ENCODE results near the gene ASPG. TPM values are rescaled to one million over a fixed set of nuclear protein-coding genes. Genes with fewer than 3 reads are reported as not detected.

The ASPG gene
- total RNA-seq, 2 experiments from 2014 or later, result not detected

DNA sequence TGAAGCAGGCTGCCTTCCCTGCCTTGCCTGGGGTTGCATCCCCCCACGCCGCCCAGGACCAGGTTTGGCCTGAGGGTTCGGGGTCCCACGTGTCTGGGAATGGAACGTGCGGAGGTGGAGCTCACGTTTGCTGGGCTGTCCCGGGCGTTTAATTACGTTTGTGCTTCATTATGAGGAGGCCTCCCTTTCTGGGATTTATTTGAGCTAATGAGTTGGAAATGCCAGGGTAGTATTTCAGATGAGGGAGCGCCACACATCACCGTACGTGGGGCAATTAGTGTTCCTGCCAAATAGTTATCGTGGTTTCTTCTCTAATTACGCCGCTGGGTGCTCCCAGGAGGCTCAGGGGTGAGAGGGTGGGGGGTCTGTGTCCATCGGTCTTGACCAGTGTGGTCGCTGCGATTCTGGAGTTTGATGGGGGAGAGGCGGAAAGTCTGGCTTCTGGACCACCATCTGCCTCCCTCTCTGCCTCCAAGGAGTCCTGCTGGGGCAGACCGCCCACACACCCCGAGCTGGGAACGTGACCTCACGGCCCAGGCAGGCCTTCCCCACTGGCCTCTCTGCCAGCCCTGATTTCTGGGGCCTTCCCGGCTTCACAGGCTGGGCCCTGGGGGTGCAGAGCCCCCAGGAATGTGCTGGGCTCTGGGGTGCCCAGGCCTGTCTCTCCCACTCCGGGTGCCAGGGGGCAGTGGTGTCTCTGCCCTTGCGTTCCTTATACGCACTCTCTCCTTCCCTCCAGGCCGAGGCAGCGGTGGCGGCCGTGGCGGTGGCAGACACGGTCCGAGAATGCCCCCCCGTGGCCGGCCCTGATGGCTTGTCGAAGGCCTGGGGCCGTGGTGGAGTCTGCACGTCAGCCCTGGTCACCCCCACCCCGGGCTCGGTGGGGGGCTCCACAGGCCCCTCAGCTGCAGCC lies 71.8 kb downstream of the ASPG start:
- Mint-ChIP-seq H3K4me1 (no peaks in the 10 kb centered on the region), H3K4me3 (no peak overlapping the region), H3K9me3 (no peaks in the 10 kb centered on the region), H3K36me3 (no peaks in the 10 kb centered on the region), H3K27me3 (no peaks in the 10 kb centered on the region), H3K27ac (no peak overlapping the region)
- ATAC-seq (ENCODE audit: low read depth), result no peak
- POLR2A ChIA-PET, result no interaction called here
- no peak for DNase-seq

DNA sequence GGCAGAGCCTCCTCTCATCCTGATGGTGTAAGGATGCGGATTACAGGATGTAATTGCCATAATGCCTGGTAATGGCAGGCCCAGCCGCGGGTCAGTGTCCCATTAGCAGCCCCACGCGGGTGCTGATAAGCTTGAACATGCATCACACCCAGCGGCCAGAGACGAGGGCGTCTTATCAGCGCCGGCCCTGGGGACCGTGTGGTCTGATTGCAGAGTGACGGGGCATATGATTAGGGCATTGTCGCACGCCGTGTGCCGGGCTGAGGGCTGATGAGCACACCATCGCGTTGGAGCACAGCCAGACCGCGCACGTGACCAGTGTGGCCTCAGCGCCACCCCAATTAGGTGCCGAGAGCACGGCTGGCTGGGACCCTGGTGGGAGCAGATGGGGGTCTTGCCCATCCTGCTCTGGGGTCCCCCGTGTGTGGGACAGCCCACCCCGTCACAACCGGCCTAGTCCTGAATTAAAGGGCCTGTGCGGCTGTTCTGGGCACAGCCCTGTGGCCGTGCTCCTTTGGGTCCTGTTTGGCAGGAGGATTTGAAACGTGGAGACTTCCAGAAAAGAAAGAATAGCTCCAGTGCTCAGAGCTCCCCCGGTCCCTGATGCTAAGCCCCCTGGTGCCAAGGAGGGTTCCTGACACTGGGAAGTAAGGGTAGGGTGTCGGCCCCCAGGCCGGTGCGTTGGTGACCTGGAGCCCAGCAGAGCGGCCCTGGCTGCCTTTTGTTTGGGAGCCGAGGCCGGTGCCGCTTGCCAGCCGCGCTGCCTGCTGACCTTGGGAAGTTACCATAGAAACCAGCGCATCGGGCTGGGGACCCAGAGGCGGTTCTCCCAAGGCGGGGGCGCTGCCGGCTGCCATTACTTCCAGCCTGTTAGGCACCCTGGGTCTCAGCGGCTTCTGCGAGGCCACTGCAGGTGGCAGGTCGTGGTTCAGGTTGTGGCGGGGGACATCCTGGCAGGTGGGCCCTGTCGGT lies 73.6 kb downstream of the ASPG start:
- Mint-ChIP-seq H3K27ac (no peak overlapping the region), H3K27me3 (no peaks in the 10 kb centered on the region), H3K36me3 (no peaks in the 10 kb centered on the region), H3K9me3 (no peaks in the 10 kb centered on the region), H3K4me1 (no peaks in the 10 kb centered on the region), H3K4me3 (no peak overlapping the region)
- POLR2A ChIA-PET, result no interaction called here
- ATAC-seq (ENCODE audit: low read depth) (no peak), DNase-seq (no peak)

DNA sequence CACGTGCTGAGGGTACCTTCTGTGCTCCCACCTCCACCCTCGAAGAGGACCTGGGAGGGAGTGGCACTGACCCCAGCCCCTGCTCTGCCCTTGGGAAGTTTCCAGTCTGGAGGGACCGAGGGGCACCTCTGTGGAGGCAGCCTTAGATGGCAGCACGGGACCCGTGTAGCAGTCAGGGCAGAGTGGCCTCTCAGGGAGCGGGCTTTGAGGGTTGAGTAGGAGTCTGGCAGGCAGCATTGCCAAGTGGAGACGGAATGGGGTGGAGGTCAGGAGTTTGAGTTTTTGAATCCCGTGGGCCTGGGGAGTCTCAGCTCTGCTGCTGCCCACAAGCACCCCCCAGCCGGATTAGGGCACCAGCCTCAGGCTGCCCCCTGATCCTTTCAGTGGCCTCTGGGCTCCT lies 74.5 kb downstream of the ASPG start:
- POLR2A ChIA-PET, result no interaction called here
- Mint-ChIP-seq H3K27me3 (no peaks in the 10 kb centered on the region), H3K4me1 (no peaks in the 10 kb centered on the region), H3K27ac (no peak overlapping the region), H3K36me3 (no peaks in the 10 kb centered on the region), H3K9me3 (no peaks in the 10 kb centered on the region), H3K4me3 (no peak overlapping the region)
- ATAC-seq (ENCODE audit: low read depth), result no peak
- no peak for DNase-seq

DNA sequence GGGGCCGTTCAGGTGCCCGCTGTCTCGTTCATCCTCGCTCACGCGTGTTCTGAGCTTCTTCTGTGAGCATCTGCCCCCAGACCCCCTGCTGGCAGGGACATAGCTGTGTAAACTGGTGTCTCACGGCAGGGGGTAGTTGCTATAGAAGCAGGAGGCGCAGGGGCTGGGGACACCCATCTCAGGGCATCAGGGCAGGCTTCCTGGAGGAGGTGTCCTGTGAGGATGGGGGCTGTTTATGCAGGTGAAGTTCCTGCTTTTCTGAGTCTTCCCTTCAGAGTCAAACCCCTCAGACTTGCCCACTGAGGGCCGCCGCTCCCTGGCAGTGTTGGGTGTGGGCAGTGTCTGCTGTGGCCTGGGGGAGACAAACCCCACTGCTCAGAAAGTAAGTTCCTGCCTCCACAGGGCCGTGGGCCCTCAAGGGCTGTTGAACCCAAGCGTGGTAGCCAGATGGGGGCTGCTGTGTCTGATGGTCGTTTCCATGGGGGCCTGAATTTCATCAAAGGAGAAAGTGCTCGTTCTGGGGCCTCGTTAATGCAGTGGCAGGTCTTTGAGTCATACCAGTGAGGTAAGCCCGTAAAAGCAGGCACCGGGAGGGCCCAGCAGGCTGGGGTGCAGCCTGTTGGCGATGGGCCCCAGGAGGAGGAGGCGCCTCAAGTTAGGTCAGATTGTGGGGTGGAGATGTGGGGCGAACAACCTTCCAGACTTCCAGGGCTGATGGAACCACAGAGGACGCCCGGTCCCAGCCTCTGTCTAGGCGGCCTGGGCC lies 76.3 kb downstream of the ASPG start:
- ATAC-seq (ENCODE audit: low read depth) (no peak), DNase-seq (no peak)
- H3K27me3 Mint-ChIP-seq, result no peaks in the 10 kb centered on the region
- POLR2A ChIA-PET, result no interaction called here
- no peaks in the 10 kb centered on the region for H3K9me3 Mint-ChIP-seq
- no peaks in the 10 kb centered on the region for H3K4me1 Mint-ChIP-seq
- H3K4me3 Mint-ChIP-seq, result no peak overlapping the region
- H3K27ac Mint-ChIP-seq, result no peak overlapping the region
- no peaks in the 10 kb centered on the region for H3K36me3 Mint-ChIP-seq

DNA sequence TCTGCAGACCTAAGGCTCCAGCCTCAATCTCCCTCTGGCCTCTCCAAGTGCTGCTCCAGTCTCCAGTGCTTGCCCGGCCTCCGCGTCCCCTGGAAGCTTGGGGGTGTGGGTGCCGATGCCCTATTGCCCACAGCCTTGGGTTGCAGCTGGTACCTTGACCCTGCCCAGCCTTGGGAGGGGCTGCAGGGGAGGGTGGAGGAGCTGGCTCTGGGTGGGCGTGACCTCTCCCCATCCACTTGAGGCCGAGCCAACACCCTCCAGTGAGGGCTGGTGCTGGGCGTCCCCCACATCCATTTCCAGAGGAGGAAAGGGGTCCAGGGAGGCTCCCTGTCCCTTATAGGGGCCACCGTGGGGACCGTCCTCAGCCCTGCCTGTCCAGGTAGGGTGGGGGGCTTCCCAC lies 77.0 kb downstream of the ASPG start:
- Mint-ChIP-seq H3K9me3 (no peaks in the 10 kb centered on the region), H3K27ac (no peak overlapping the region), H3K36me3 (no peaks in the 10 kb centered on the region), H3K4me3 (no peak overlapping the region), H3K4me1 (no peaks in the 10 kb centered on the region), H3K27me3 (no peaks in the 10 kb centered on the region)
- ATAC-seq (ENCODE audit: low read depth), result no peak
- POLR2A ChIA-PET, result no interaction called here
- DNase-seq, result no peak

DNA sequence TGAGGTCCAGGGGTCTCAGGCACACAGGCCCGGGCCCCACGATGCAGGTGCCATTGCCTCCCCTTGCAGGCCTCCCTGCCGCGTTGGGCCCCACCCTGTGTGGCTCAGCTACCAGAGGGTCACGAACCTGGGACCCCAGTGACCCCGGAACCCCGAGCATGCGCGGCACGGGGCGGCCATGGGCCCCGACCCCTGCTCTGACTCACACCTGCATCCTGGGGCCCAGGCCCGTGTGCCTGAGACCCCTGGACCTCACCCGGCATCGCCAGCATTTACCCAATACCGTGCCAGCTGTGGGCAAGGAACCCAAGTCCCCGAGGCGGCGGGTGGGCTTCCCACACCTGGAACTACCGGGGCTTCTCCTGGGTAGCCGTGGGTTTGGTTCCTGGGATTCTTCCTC lies 78.0 kb downstream of the ASPG start:
- no peaks in the 10 kb centered on the region for H3K4me1 Mint-ChIP-seq
- no peak for ATAC-seq (ENCODE audit: low read depth)

DNA sequence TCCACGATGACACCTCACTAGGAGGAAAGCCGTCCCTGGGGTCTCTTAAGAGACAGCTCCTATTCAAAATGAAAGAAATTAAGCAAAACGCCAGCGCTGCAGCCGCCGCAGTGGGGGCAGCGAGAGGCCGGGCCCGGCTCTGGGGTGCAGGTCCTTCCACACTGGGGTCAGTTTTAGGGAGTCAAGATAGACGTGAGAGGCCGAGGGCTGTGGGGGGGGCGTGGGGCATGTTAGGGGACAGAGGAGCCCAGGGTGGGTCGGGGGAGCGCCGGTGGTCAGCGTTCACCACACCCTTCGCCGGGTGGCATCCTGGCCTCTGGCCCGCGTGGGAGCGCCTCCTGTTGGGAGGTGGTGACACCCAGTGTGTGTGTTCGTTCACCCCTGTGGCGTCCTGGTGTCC lies 78.5 kb downstream of the ASPG start:
- POLR2A ChIA-PET, result no interaction called here

More for the DNA sequence above, 78.0 kb downstream of the ASPG start:
- no peaks in the 10 kb centered on the region for H3K36me3 Mint-ChIP-seq
- no peak for DNase-seq
- no peak overlapping the region for H3K4me3 Mint-ChIP-seq
- POLR2A ChIA-PET, result no interaction called here
- no peak overlapping the region for H3K27ac Mint-ChIP-seq
- no peaks in the 10 kb centered on the region for H3K9me3 Mint-ChIP-seq
- no peaks in the 10 kb centered on the region for H3K27me3 Mint-ChIP-seq

DNA sequence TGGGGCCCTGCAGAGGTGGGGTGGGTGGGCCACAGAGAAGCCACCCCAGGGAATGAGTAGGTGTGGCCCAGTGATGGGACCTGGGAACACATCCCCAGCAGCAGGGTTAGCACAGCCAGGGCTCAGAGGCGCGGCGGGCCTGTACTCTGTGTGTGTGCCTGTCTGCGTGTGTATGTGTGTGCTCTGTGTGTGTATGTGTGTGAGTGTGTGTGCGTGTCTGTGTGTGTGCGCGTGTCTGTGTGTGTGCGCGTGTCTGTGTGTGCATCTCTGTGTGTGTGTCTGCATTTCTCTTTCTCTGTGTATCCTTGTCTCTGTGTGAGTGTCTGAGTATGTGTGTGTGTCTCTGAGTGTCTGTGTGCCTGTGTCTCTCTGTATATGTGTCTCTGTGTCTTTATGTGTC lies 79.0 kb downstream of the ASPG start:
- POLR2A ChIA-PET, result no interaction called here
- Mint-ChIP-seq H3K36me3 (no peaks in the 10 kb centered on the region), H3K27ac (no peak overlapping the region), H3K9me3 (no peaks in the 10 kb centered on the region), H3K4me3 (no peak overlapping the region), H3K4me1 (no peaks in the 10 kb centered on the region), H3K27me3 (no peaks in the 10 kb centered on the region)
- no peak for DNase-seq
- no peak for ATAC-seq (ENCODE audit: low read depth)

More for the DNA sequence above, 78.5 kb downstream of the ASPG start:
- no peak for ATAC-seq (ENCODE audit: low read depth)
- Mint-ChIP-seq H3K9me3 (no peaks in the 10 kb centered on the region), H3K36me3 (no peaks in the 10 kb centered on the region), H3K4me3 (no peak overlapping the region), H3K27ac (no peak overlapping the region), H3K4me1 (no peaks in the 10 kb centered on the region), H3K27me3 (no peaks in the 10 kb centered on the region)
- no peak for DNase-seq

Small RNA genes within 50 kb of the gene (microRNA-seq; reads per million reads assigned to microRNA genes)
- not detected for gene MIR203A
- not detected for gene MIR203B

Other genes with a start within 250 kb of the ASPG start
- gene PPP1R13B, start 238.1 kb upstream of the ASPG start, total RNA-seq, result 10 to 100 TPM; 17.0 to 17.7 TPM
- under 1 TPM; 0.33 to 0.62 TPM for gene TDRD9, start 157.2 kb upstream of the ASPG start, total RNA-seq
- gene RD3L, start 143.2 kb upstream of the ASPG start, total RNA-seq, result not detected
- gene KIF26A, start 52.9 kb downstream of the ASPG start, total RNA-seq, result under 1 TPM; 0.17 to 0.26 TPM